Heart right ventricle (tissue), 16 donors: ENCODE measurements around the gene STC2. TPM values are rescaled to one million over a fixed set of nuclear protein-coding genes. Genes with fewer than 3 reads are reported as not detected.
"Not testable (repeated sequence)": the region's sequence is repeated elsewhere in the genome, so short reads cannot be mapped to it uniquely, and the experiment has no call there.

Experiments used
- ATAC-seq, 8 donors: fragments of 200-7000 bp; cut with Tn5 transposase; one replicate each; pipeline ENCODE4 v1.9.1; 2020; ENCODE audit warnings: mild to moderate bottlenecking in 8 of 8, moderate library complexity in 8 of 8, moderate number of reproducible peaks in 1 of 8
- DNase-seq, 2 donors: peaks; one replicate each; pipeline ENCODE4 v3.0.0-alpha.2; 2020
- H3K27ac ChIP-seq, 10 donors: fragments of 200-600 bp; sonication (generic) in 2 of 10; one replicate each; pipeline versions ENCODE4 v1.5.0 to v1.8.0; 2020 to 2022; ENCODE audit warnings: mild to moderate bottlenecking in 3 of 10
- H3K27me3 ChIP-seq, 7 donors: fragments of 200-600 bp; one replicate each; pipeline ENCODE4 v1.8.0; 2021 to 2022; ENCODE audit warnings: mild to moderate bottlenecking in 2 of 7
- H3K36me3 ChIP-seq, 9 donors: fragments of 200-600 bp; sonication (generic) in 1 of 9; one replicate each; pipeline versions ENCODE4 v1.5.0 to v1.8.0; 2020 to 2022; ENCODE audit warnings: mild to moderate bottlenecking in 2 of 9
- H3K4me1 ChIP-seq, 9 donors: fragments of 200-600 bp; sonication (generic) in 1 of 9; one replicate each; pipeline versions ENCODE4 v1.5.0 to v1.8.0; 2020 to 2022; ENCODE audit warnings: mild to moderate bottlenecking in 4 of 9
- H3K4me3 ChIP-seq, 10 donors: fragments of 200-600 bp; sonication (generic) in 2 of 10; one replicate each; pipeline versions ENCODE4 v1.5.0 to v1.8.0; 2020 to 2022; ENCODE audit warnings: mild to moderate bottlenecking in 7 of 10, moderate library complexity in 2 of 10
- H3K9me3 ChIP-seq, 11 donors: fragments of 200-600 bp in 10 of 11; sonication (generic) in 2 of 11; one replicate each; pipeline versions ENCODE4 v1.5.0 to v1.8.0; 2013 to 2022; ENCODE audit warnings: mild to moderate bottlenecking in 2 of 11, control low read depth in 1 of 11, moderate library complexity in 1 of 11
- CTCF ChIP-seq, 9 donors: fragments of 200-600 bp; sonication (generic) in 2 of 9; IDR thresholded peaks; one replicate each; pipeline versions ENCODE4 v1.5.0 to v1.8.0; 2021 to 2022; ENCODE audit warnings: antibody characterized with exemption in 9 of 9, mild to moderate bottlenecking in 5 of 9, moderate library complexity in 1 of 9
- WGBS, 2 donors: extraction: QIAGEN DNeasy Blood & Tissue Kit; methylation state at CpG; one replicate each; pipeline ENCODE4 v1.1.7; 2013; ENCODE audit warnings: inconsistent platforms in 1 of 2; 5-methylcytosine and 5-hydroxymethylcytosine counted together
- intact Hi-C, 10 donors: fragments of 100-400 bp; cut with DNase I; formaldehyde crosslinking; loops; one replicate each; pipeline versions ENCODE4 v1.11.1 to v1.14.2; 2022
- long read RNA-seq, 3 donors: library from polyadenylated mRNA; unstranded; transcript quantifications; one replicate each; pipeline ENCODE4 v2.0.0, GENCODE V29; 2020 to 2021
- polyA plus RNA-seq, 2 donors: library from polyadenylated mRNA; stranded (reverse); fragments of 200-250 nt; gene quantifications; one replicate each; pipeline ENCODE4 v1.2.3, GENCODE V29; 2013
- total RNA-seq, 10 donors: library from RNA; stranded (reverse); fragmentation: NEBNext Ultra II Directional in 3 of 10; extraction: Animal tissue kit (Norgen Biotek cat#: 25700) in 3 of 10; gene quantifications; one replicate each; pipeline versions ENCODE4 v1.2.1 to v1.2.4, GENCODE V29; 2021 to 2023
- donor health status: Arrhythmogenic right ventricular cardiomyopathy.
- donor health status: ischemic (EF 13 %, LVEDD 7.1; RV severe dilation, severe dysfunction).
- donor health status: healthy with polysubstance abuse.
- donor health status: DM: no; HTN: yes; CAD: no.
- donor health status: DM: no; HTN: no; CAD: no.
- donor health status: ischemic (EF 25% LVEDD 6.9; RV normal size, moderate dysfunction).
- donor health status: ischemic (EF 25% LVEDD 5.7; RV mildly dilated, moderate dysfunction).
- donor health status: healthy.
- donor health status: DM: yes; HTN: yes; CAD: no.
- donor health status: Ischemic cardiomyopathy.
- donor health status: ischemic (EF 35%, LVEDD 5.7; RV mildly dilated, moderate dysfunction).
- donor health status: nonischemic (EF 11% LVEDD 7.7; RV severe dilation, severe dysfunction).
- donor health status: DM: yes; HTN: yes; CAD: no.
- donor health status: PGD.
- donor health status: ischemic (EF 29% LVEDD 5.4; RV normal size, mild dysfunction).
- donor health status: nonischemic (EF 23%, LVEDD 6.1; RV moderate dilation, normal function).

STC2 gene, protein sequence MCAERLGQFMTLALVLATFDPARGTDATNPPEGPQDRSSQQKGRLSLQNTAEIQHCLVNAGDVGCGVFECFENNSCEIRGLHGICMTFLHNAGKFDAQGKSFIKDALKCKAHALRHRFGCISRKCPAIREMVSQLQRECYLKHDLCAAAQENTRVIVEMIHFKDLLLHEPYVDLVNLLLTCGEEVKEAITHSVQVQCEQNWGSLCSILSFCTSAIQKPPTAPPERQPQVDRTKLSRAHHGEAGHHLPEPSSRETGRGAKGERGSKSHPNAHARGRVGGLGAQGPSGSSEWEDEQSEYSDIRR
- total RNA-seq = 10 to 100 TPM in 3 of 10 donors, 1 to 10 TPM in 7; 3.7 to 26.9 (median 6.8) TPM
- polyA plus RNA-seq = 1 to 10 TPM; 4.0 to 4.6 TPM
- long read RNA-seq, donor 1, full-length matches to known transcripts = 3 of 4 reads
- long read RNA-seq, donor 1, partial matches to known transcripts = 0 of 4 reads
- long read RNA-seq, donor 1, other reads (novel, unspliced or antisense) = 1 of 4 reads
- long read RNA-seq, donor 2, full-length matches to known transcripts = 10 of 16 reads
- long read RNA-seq, donor 2, partial matches to known transcripts = 0 of 16 reads
- long read RNA-seq, donor 2, other reads (novel, unspliced or antisense) = 6 of 16 reads
- long read RNA-seq, donor 3, full-length matches to known transcripts = 3 of 5 reads
- long read RNA-seq, donor 3, partial matches to known transcripts = 0 of 5 reads
- long read RNA-seq, donor 3, other reads (novel, unspliced or antisense) = 2 of 5 reads

DNA sequence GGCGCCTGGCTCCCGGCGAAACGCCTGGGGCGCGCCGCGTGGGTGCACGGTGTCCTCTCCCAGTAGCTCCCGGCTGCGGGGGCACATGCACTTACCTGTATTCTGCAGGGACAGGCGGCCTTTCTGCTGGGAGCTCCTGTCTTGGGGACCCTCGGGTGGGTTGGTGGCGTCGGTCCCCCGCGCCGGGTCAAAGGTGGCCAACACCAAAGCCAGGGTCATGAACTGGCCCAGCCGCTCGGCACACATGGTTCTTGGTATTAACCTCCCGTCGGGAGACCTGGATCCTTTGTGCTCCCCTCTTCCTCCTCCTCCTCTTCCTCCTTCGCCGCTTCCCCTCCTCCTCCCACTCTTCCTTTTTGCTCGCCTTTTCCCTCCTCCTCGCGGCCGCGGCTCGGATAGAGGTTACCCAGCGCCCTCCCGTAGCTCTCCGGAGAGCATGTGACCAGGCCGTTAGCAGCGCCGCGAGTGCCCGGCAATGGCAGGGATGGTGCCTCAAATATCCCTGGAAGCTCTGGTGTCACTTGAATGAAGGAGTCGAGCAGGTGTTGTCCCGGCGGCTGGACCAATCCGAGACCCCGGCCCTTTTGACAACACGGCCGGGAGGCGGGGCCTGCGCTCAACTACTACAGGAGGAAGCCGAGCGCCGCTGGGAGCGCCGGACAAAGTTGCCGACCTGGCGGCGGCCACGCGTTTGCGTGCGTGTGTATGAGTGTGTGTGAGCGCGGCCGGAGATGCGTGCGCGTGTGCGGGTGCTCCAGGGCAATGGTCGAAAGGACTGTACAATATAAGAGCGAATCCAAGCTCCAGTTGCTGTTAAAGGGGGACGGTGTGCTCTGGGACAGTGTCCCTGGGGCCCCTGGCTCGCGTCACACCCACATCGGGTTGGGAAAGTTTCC, at the start of gene STC2:
Gene STC2, minus strand, starts transcription at position 467 of the 896 bp plus-strand sequence. Its CDS starts 221 bp downstream, at position 246.
- H3K9me3 ChIP-seq = no peaks in the 10 kb centered on the region
- H3K4me3 ChIP-seq = peak within 1 kb of the TSS; percentile 29 to 62 (median 58)
- H3K36me3 ChIP-seq = no peaks in the 10 kb centered on the region
- intact Hi-C loops = no loop called here
- peaks cover 14 to 75% (median 56%) of the 10 kb centered on the region in 9 donors for H3K4me1 ChIP-seq
- DNase-seq = peak; percentile 81
- no peak for TF ChIP-seq CTCF (IDR thresholded peaks at IDR 0.05)
- WGBS, 2 donors = 0 to 1% methylated on average over 72 of the region's 72 CpGs
- peaks cover 0 to 91% (median 17%) of the 10 kb centered on the region in 7 donors for H3K27me3 ChIP-seq
- peak within 1 kb of the TSS in 9 of 10 donors; percentile 42 to 78 (median 61) for H3K27ac ChIP-seq
- peak; percentile 41 to 79 (median 68) for ATAC-seq

- ATAC-seq = no peak
Observed at GRCh38 chr5:173371400-173371799, 43.2 kb upstream of the STC2 start.

GRCh38 chr5:173363406-173363805, 35.2 kb upstream of the STC2 start:
- H3K4me1 ChIP-seq, H3K4me3 ChIP-seq, DNase-seq, ATAC-seq, H3K27ac ChIP-seq, H3K27me3 ChIP-seq, intact Hi-C loops, H3K36me3 ChIP-seq: not testable (repeated sequence)
- H3K9me3 ChIP-seq = peaks cover 0 to 27% (median 14%) of the 10 kb centered on the region in 11 donors
- WGBS, 2 donors = 93 to 94% methylated on average over 1 of the region's 1 CpG

More at GRCh38 chr5:173371400-173371799, 43.2 kb upstream of the STC2 start:
- no peak overlapping the region for H3K27ac ChIP-seq
- intact Hi-C loops = no loop called here
- DNase-seq = no peak
- no peaks in the 10 kb centered on the region for H3K36me3 ChIP-seq
- WGBS, 2 donors = 44 to 77% methylated on average over 2 of the region's 2 CpGs
- no peak overlapping the region for H3K4me3 ChIP-seq
- H3K27me3 ChIP-seq = no peaks in the 10 kb centered on the region
- H3K9me3 ChIP-seq = peaks cover 0 to 30% (median under 1%) of the 10 kb centered on the region in 11 donors
- no peak for TF ChIP-seq CTCF (IDR thresholded peaks at IDR 0.05)
- no peaks in the 10 kb centered on the region for H3K4me1 ChIP-seq

- Histone ChIP-seq H3K4me1 (peaks cover 0 to 7% (median 0%) of the 10 kb centered on the region in 9 donors), H3K27me3 (peaks cover 0 to 10% (median 0%) of the 10 kb centered on the region in 7 donors), H3K9me3 (no peaks in the 10 kb centered on the region), H3K27ac (no peak overlapping the region), H3K36me3 (no peaks in the 10 kb centered on the region), H3K4me3 (no peak overlapping the region)
- no peak for DNase-seq
- intact Hi-C loops = no loop called here
- no peak for TF ChIP-seq CTCF (IDR thresholded peaks at IDR 0.05)
- ATAC-seq = no peak
- WGBS, 2 donors = 57 to 78% methylated on average over 5 of the region's 5 CpGs
Observed at GRCh38 chr5:173355561-173355960, 27.3 kb upstream of the STC2 start.
